GM13977 (cell line): ENCODE measurements around the gene AMY1C.
"Not testable (repeated sequence)": the region's sequence is repeated elsewhere in the genome, so short reads cannot be mapped to it uniquely, and the experiment has no call there.

ENCODE experiments used
- DNase-seq: peaks from one replicate; pipeline ENCODE4 v3.0.0; 2012; ENCODE audit warnings: low spot score
- in situ Hi-C: fragments of 300-500 bp; cut with MboI; formaldehyde crosslinking; loops from one replicate; pipeline ENCODE4 v1.12.0; 2022; ENCODE audit warnings: low sequenced_read_pairs, low pct_unique_long_range_greater_than_20kb, mixed read lengths, inconsistent platforms; ENCODE audit not compliant: unreplicated experiment
- TF ChIP-seq, protein P1 (sequence below): IDR thresholded peaks from 2 replicates; pipeline ENCODE4 v1.5.1; 2012; ENCODE audit warnings: mild to moderate bottlenecking, control low read depth; ENCODE audit not compliant: insufficient read depth; ENCODE audit errors: extremely low read depth, missing control alignments

AMY1C gene

DNA sequence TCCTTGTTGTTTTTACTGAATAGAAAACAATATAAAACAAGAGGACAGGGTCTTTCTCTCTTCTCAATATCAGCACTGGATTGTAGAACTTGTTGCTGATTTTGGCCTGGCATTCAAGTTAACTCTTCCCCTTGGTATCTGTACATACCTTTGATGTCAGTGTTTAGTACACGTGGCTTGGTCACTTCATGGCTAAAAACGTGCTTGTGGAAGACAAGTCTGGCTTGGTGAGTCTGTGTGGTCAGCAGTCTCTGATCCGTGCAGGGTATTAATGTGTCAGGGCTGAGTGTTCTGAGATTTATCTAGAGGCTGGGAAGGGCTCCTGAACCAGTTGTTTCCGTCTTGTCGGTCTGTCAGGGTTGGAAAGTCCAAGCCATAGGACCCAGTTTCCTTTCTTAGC is at the start of gene AMY1C:
Gene AMY1C, plus strand, starts transcription at position 301 of the 400 bp plus-strand sequence. CDS start 572 bp downstream, outside the sequence.
- in situ Hi-C loops, DNase-seq: not testable (repeated sequence)

DNA sequence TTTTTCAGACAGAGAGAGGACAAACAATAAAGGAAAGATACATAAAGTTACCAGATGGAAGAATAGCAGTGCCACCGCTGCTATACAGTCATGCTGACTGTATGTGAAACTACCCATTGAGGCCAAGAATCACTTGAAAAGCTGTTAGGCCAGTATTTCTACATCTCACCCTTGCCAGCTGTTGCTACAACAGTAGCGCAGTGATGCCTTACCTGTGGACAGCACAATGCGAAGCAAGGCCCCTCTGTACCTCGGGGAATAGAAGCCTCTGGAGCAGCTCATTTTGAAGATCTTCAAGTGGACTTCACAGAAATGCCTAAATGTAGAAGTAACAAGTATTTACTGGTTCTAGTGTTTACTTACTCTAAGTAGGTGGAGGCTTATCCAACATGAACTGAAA is 49.0 kb upstream of the AMY1C start:
- in situ Hi-C loops, DNase-seq: not testable (repeated sequence)

DNA sequence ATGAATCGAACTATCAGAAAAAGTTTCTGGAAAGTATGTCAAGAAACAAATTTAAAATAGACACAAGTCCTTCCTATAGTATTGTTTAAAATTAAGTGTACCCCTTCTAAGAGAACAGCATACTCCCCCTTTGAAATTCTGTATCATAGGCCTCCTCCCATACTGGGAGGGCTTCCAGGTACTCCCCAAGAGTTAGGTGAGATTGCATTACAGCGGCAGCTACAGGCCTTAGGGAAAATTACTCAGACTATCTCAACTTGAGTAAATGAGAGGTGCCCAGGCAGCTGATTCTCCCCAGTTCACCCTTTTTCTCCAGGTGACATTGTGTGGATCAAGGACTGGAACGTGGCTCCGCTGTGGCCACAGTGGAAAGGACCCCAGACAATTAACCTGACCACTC is 48.4 kb upstream of the AMY1C start:
- DNase-seq, in situ Hi-C loops: not testable (repeated sequence)

DNA sequence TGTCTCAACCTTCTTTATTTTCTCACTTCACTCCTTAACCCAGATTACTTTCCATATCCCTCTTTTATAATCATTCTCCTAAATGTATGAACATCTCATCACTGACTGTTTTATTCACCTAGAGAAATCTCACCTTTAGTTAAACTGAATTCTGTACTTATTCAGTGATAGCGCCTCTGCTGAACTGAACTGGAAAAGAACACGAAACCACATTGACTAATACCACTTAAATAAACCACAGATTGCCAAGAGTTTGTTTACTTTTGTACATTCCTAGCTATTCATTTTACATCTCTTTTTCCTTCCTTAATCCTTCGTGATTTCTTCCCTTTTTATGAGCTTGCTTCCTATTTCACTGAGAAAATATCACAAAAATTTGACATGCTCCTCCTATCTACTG is 42.0 kb upstream of the AMY1C start:
- DNase-seq, in situ Hi-C loops: not testable (repeated sequence)

DNA sequence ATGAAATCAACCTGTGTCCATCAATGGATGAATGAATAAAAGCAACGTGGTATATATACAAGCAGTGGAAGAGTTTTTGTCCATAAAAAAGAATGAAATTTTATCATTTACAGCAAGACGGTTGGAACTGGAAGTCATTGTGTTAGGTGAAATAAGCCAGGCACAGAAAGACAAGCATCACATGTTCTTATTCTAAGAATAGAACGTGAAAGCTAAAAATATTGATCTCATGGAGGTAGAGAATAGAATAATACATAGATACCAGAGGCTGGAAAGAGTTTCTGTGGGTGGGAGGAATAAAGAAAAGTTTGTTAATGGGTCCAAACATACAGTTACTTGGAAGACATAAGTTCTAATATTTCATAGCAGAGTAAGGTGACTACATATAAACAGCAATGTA is 39.3 kb upstream of the AMY1C start:
- not testable (repeated sequence) for DNase-seq

DNA sequence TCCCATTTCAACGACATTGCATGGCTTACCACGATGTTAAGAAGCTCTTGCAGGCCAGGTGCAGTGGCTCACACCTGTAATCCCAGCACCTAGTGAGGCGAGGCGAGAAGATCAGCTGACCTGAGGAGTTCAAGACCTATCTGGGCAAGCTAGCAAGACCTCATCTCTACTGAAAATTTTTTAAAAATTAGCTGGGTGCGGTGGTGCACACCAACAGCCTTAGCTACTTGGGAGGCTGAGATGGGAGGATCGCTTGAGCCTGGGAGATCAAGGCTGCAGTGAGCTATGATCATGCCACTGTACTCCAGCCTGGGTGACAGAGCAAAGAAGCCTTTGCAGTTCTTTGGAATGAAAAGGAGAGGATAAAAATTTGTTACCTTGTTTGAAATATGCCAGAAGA is 32.3 kb upstream of the AMY1C start:
- DNase-seq, in situ Hi-C loops: not testable (repeated sequence)

More for the DNA sequence above, 39.3 kb upstream of the AMY1C start:
- in situ Hi-C loops = not testable (repeated sequence)

DNA sequence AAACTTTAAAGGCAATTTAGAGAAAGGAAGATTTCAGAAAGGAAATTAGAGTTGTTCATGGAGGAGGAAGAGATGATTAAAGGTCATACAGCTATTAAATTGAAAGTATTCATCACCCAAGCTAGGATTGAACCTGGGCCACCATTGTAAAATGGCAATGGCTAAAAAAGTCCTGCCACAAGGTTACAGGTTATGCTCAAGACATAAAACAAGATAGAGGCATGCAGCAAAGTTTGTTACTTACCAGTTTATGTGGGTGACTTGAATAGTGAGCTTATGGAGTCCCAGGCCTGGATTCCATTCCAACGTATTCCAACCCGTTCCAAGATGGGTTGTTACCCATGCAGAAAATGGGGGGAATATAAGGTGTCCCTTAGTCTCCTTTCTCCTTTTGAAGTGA is 28.2 kb upstream of the AMY1C start:
- in situ Hi-C loops, DNase-seq: not testable (repeated sequence)

DNA sequence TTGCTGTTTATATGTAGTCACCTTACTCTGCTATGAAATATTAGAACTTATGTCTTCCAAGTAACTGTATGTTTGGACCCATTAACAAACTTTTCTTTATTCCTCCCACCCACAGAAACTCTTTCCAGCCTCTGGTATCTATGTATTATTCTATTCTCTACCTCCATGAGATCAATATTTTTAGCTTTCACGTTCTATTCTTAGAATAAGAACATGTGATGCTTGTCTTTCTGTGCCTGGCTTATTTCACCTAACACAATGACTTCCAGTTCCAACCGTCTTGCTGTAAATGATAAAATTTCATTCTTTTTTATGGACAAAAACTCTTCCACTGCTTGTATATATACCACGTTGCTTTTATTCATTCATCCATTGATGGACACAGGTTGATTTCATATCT is 14.4 kb upstream of the AMY1C start:
- in situ Hi-C loops, DNase-seq: not testable (repeated sequence)

DNA sequence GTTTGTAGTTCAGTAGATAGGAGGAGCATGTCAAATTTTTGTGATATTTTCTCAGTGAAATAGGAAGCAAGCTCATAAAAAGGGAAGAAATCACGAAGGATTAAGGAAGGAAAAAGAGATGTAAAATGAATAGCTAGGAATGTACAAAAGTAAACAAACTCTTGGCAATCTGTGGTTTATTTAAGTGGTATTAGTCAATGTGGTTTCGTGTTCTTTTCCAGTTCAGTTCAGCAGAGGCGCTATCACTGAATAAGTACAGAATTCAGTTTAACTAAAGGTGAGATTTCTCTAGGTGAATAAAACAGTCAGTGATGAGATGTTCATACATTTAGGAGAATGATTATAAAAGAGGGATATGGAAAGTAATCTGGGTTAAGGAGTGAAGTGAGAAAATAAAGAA is 11.7 kb upstream of the AMY1C start:
- in situ Hi-C loops, DNase-seq: not testable (repeated sequence)

DNA sequence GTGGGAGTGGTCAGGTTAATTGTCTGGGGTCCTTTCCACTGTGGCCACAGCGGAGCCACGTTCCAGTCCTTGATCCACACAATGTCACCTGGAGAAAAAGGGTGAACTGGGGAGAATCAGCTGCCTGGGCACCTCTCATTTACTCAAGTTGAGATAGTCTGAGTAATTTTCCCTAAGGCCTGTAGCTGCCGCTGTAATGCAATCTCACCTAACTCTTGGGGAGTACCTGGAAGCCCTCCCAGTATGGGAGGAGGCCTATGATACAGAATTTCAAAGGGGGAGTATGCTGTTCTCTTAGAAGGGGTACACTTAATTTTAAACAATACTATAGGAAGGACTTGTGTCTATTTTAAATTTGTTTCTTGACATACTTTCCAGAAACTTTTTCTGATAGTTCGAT is 5.2 kb upstream of the AMY1C start:
- in situ Hi-C loops, DNase-seq: not testable (repeated sequence)

DNA sequence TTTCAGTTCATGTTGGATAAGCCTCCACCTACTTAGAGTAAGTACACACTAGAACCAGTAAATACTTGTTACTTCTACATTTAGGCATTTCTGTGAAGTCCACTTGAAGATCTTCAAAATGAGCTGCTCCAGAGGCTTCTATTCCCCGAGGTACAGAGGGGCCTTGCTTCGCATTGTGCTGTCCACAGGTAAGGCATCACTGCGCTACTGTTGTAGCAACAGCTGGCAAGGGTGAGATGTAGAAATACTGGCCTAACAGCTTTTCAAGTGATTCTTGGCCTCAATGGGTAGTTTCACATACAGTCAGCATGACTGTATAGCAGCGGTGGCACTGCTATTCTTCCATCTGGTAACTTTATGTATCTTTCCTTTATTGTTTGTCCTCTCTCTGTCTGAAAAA is 4.7 kb upstream of the AMY1C start:
- DNase-seq, in situ Hi-C loops: not testable (repeated sequence)

DNA sequence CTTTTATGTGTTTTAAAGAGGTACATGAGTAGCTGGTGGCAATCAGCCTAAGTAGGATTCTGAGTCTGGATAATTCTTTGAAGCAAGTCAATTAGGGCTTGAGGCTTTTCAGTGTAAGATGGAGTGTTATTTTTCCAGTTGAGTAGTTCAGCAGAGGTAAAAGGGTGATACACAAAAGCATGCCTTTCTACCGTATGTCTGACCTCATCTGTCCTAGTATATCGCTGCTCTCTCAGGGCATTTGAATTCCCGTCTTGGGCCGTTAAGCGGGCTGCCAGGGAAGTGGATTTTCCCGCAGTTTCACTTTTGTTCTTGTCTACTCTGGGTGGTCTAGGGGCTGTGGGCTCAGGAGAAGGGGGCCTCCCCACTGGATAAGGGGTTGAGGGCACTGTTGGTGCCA is 1.4 kb upstream of the AMY1C start:
- in situ Hi-C loops, DNase-seq: not testable (repeated sequence)

DNA sequence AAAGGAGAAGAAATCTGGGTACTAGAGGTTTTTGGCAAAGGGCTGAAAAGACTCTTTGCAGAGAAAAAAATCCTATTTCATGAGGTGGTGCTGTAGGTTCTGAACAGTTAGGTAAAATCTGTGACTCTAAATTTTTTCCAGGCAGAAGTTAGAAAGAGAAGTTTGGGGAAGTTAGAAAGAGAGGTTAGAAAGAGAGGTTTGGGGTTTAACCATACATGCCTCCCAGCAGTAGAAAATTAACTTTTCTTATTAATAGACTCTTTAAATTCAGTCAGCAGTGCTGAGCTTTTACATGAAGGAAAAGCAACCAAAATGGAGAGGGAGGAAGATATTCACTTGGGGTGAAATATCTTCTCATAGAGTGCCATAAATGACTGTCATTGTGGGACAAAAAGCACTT is 12.2 kb downstream of the AMY1C start:
- in situ Hi-C loops = no loop called here
- no peak for DNase-seq
- TF ChIP-seq, protein P1, sequence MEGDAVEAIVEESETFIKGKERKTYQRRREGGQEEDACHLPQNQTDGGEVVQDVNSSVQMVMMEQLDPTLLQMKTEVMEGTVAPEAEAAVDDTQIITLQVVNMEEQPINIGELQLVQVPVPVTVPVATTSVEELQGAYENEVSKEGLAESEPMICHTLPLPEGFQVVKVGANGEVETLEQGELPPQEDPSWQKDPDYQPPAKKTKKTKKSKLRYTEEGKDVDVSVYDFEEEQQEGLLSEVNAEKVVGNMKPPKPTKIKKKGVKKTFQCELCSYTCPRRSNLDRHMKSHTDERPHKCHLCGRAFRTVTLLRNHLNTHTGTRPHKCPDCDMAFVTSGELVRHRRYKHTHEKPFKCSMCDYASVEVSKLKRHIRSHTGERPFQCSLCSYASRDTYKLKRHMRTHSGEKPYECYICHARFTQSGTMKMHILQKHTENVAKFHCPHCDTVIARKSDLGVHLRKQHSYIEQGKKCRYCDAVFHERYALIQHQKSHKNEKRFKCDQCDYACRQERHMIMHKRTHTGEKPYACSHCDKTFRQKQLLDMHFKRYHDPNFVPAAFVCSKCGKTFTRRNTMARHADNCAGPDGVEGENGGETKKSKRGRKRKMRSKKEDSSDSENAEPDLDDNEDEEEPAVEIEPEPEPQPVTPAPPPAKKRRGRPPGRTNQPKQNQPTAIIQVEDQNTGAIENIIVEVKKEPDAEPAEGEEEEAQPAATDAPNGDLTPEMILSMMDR = no peak

DNA sequence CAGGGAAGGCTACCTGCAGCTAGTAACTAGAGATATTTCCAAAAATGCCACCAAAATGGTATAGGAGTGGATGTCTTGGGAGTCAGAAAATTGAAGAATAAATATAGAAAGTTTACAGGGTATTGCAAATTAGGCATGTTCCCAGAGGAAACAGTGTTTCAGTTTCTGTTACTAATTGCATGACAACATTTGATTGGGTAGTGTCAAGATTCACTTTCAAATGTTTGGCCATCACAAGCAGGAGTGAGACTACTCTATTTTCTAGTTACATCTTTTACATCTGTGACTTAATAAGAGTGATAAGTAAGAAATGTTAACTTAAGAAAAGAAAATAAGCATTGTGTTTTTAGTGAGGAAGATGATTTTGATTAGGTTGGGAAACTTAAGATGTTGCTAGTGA is 30.2 kb downstream of the AMY1C start:
- DNase-seq = no peak
- in situ Hi-C loops = no loop called here

More for the DNA sequence above, 30.2 kb downstream of the AMY1C start:
- TF ChIP-seq, protein P1 = no peak
